Adrenal gland (tissue), 12 donors: Measurements from ENCODE around the gene B3GALT6. TPM values are rescaled to one million over a fixed set of nuclear protein-coding genes. Genes with fewer than 3 reads are reported as not detected.

Source experiments
- DNase-seq, 7 donors: peaks; one replicate each; pipeline ENCODE4 v3.0.0-alpha.2; 2019 to 2020
- H3K27ac ChIP-seq, 5 donors: fragments of 200-600 bp; sonication (generic) in 4 of 5; 1 replicate in 3 of 5; 2 replicates in 2 of 5; pipeline versions ENCODE4 v1.5.1 to v1.8.0; 2016 to 2020; ENCODE audit warnings: mild to moderate bottlenecking in 1 of 5
- H3K27me3 ChIP-seq: fragments of 200-600 bp; 2 replicates; pipeline ENCODE4 v1.8.0; 2021
- H3K36me3 ChIP-seq, 2 donors: fragments of 200-600 bp; replicated peaks in 1 of 2; 1 replicate in 1 of 2; 2 replicates in 1 of 2; pipeline versions ENCODE4 v1.5.1 to v1.8.0; 2018 to 2022
- H3K4me1 ChIP-seq, 2 donors: fragments of 200-600 bp; replicated peaks in 1 of 2; 1 replicate in 1 of 2; 2 replicates in 1 of 2; pipeline versions ENCODE4 v1.5.1 to v1.8.0; 2018 to 2021
- H3K4me3 ChIP-seq, 4 donors: fragments of 200-600 bp; sonication (generic) in 3 of 4; one replicate each; pipeline ENCODE4 v1.5.1; 2016 to 2018
- H3K9me3 ChIP-seq, 3 donors: fragments of 200-600 bp; sonication (generic) in 1 of 3; replicated peaks in 1 of 3; 1 replicate in 2 of 3; 2 replicates in 1 of 3; pipeline versions ENCODE4 v1.5.1 to v1.8.0; 2016 to 2021
- CTCF ChIP-seq, 6 experiments: fragments of 450-650 bp in 4 of 6; fragments of 200-600 bp in 2 of 6; sonication (generic) in 1 of 6; IDR thresholded peaks; 1 replicate in 5 of 6; 2 replicates in 1 of 6; pipeline versions ENCODE4 v1.5.1 to v1.8.0; 2016 to 2021; ENCODE audit warnings: antibody characterized with exemption in 6 of 6, mild to moderate bottlenecking in 2 of 6, moderate library complexity in 1 of 6
- POLR2A ChIP-seq, 2 donors: fragments of 450-650 bp; IDR thresholded peaks; one replicate each; pipeline ENCODE4 v1.6.1; 2017; ENCODE audit warnings: antibody characterized with exemption in 2 of 2, mild to moderate bottlenecking in 2 of 2, moderate library complexity in 1 of 2
- WGBS, 4 donors: extraction: QIAGEN DNeasy Blood & Tissue Kit in 2 of 4; methylation state at CpG; one replicate each; pipeline versions ENCODE4 v1.1.5 to v1.1.7; 2013 to 2017; 5-methylcytosine and 5-hydroxymethylcytosine counted together
- intact Hi-C, 2 donors: fragments of 100-400 bp; cut with DNase I; formaldehyde crosslinking; loops; one replicate each; pipeline versions ENCODE4 v1.14.1 to v1.15.0; 2022 to 2023
- polyA plus RNA-seq, 3 donors: library from polyadenylated mRNA; stranded (reverse); fragments of 200-250 nt in 2 of 3; fragments of 350-450 nt in 1 of 3; fragmentation: Illumina TruSeq in 1 of 3; extraction: RNeasy Lipid Tissue Mini Kit (QIAGEN cat#74804) in 1 of 3; gene quantifications; one replicate each; pipeline ENCODE4 v1.2.3, GENCODE V29; 2013 to 2014
- total RNA-seq, 9 donors: library from RNA; depleted of rRNA in 4 of 9; stranded (reverse); fragments of >200 nt in 4 of 9; fragments of 120-200 nt in 1 of 9; fragmentation: NEBNext Ultra II Directional in 1 of 9; extraction: Animal tissue kit (Norgen Biotek cat#: 25700) in 1 of 9; gene quantifications; one replicate each; pipeline versions ENCODE4 v1.1.0 to v1.2.4, GENCODE V29; 2013 to 2023
- donor health status: healthy with polysubstance abuse.
- donor health status: Bipolar disorder and iron deficiency.
- donor health status: DM: yes; HTN: yes; CAD: no.
- donor health status: DM: no; HTN: no; CAD: no.
- donor health status: DM: no; HTN: no; CAD: no.
- donor health status: DM: yes; HTN: yes; CAD: no.

Gene B3GALT6
- total and polyA plus RNA-seq, 12 donors, result 7.2 to 39.4 (median 16.7) TPM

GRCh38 chr1:1220197-1220596, 11.8 kb upstream of the B3GALT6 start:
- Histone ChIP-seq H3K4me1 (peaks cover 4 to 8% of the 10 kb centered on the region in 2 donors), H3K36me3 (peaks cover 0 to 77% of the 10 kb centered on the region in 2 donors), H3K9me3 (no peaks in the 10 kb centered on the region), H3K27me3 (no peaks in the 10 kb centered on the region), H3K27ac (no peak overlapping the region), H3K4me3 (no peak overlapping the region)
- WGBS, 4 donors, result 88 to 93% (median 90%) methylated on average over 23 to 24 of the region's 24 CpGs
- intact Hi-C loops, result no loop called here
- TF ChIP-seq POLR2A (IDR thresholded peaks at IDR 0.05) (no peak), CTCF (IDR thresholded peaks at IDR 0.05) (no peak)
- no peak for DNase-seq

- peaks cover 0 to 79% of the 10 kb centered on the region in 2 donors for H3K36me3 ChIP-seq
- WGBS, 4 donors, result 80 to 97% (median 90%) methylated on average over 17 to 30 of the region's 30 CpGs
Measured at GRCh38 chr1:1221887-1222574, 10.0 kb upstream of the B3GALT6 start.

GRCh38 chr1:1222575-1223225, 9.3 kb upstream of the B3GALT6 start:
- H3K36me3 ChIP-seq, result peaks cover 0 to 79% of the 10 kb centered on the region in 2 donors
- H3K4me3 ChIP-seq, result no peak overlapping the region
- WGBS, 4 donors, result 90 to 96% (median 93%) methylated on average over 34 to 44 of the region's 44 CpGs
- H3K4me1 ChIP-seq, result peaks cover 4 to 8% of the 10 kb centered on the region in 2 donors
- TF ChIP-seq CTCF (IDR thresholded peaks at IDR 0.05) (no peak), POLR2A (IDR thresholded peaks at IDR 0.05) (no peak)
- no peak overlapping the region for H3K27ac ChIP-seq
- DNase-seq, result no peak
- H3K9me3 ChIP-seq, result no peaks in the 10 kb centered on the region
- intact Hi-C loops, result no loop called here
- no peaks in the 10 kb centered on the region for H3K27me3 ChIP-seq

More at GRCh38 chr1:1221887-1222574, 10.0 kb upstream of the B3GALT6 start:
- TF ChIP-seq POLR2A (IDR thresholded peaks at IDR 0.05) (no peak), CTCF (IDR thresholded peaks at IDR 0.05) (no peak)
- Histone ChIP-seq H3K9me3 (no peaks in the 10 kb centered on the region), H3K4me1 (peaks cover 4 to 8% of the 10 kb centered on the region in 2 donors), H3K4me3 (no peak overlapping the region), H3K27me3 (no peaks in the 10 kb centered on the region), H3K27ac (no peak overlapping the region)
- DNase-seq, result no peak
- intact Hi-C loops, result no loop called here

- H3K4me1 ChIP-seq, result peaks cover 4 to 8% of the 10 kb centered on the region in 2 donors
- no peaks in the 10 kb centered on the region for H3K9me3 ChIP-seq
- no peak overlapping the region for H3K4me3 ChIP-seq
- no peak overlapping the region for H3K27ac ChIP-seq
- TF ChIP-seq POLR2A (IDR thresholded peaks at IDR 0.05) (no peak), CTCF (IDR thresholded peaks at IDR 0.05) (no peak)
- intact Hi-C loops, result no loop called here
- no peaks in the 10 kb centered on the region for H3K27me3 ChIP-seq
- H3K36me3 ChIP-seq, result peaks cover 0 to 79% of the 10 kb centered on the region in 2 donors
- 93 to 97% (median 96%) methylated on average over 7 to 15 of the region's 15 CpGs for WGBS, 4 donors
- DNase-seq, result no peak
Measured at GRCh38 chr1:1223321-1223720, 8.7 kb upstream of the B3GALT6 start.
